Hematopoietic multipotent progenitor cell (in vitro differentiated cells): ENCODE data around the gene PGM5. TPM values are rescaled to one million over a fixed set of nuclear protein-coding genes. Genes with fewer than 3 reads are reported as not detected.
A peak's percentile ranks its signal among the peaks of the same experiment; 100 is the strongest.

Experiments
- DNase-seq, 3 donors: peaks; one replicate each; pipeline ENCODE4 v3.0.0-alpha.2; 2011 to 2015; ENCODE audit warnings: low read depth in 2 of 3, low spot score in 2 of 3
- total RNA-seq: library from RNA; depleted of rRNA; stranded (reverse); fragments of >200 nt; gene quantifications from one replicate; pipeline ENCODE4 v1.2.3, GENCODE V29; 2012

Gene PGM5
- total RNA-seq, 1 donor = 14.8 TPM

- DNase-seq = no peak
Measured at GRCh38 chr9:68493541-68493940, 137.1 kb downstream of the PGM5 start.

- DNase-seq = no peak
Measured at GRCh38 chr9:68493958-68494577, 137.7 kb downstream of the PGM5 start.

GRCh38 chr9:68495247-68495646, 138.8 kb downstream of the PGM5 start:
- no peak for DNase-seq

- DNase-seq = no peak
Measured at GRCh38 chr9:68496356-68496755, 139.9 kb downstream of the PGM5 start.

- DNase-seq = no peak
Measured at GRCh38 chr9:68497629-68498028, 141.2 kb downstream of the PGM5 start.

GRCh38 chr9:68498816-68499215, 142.4 kb downstream of the PGM5 start:
- DNase-seq = no peak

GRCh38 chr9:68500457-68501381, 144.3 kb downstream of the PGM5 start:
- DNase-seq = no peak

- no peak for DNase-seq
Measured at GRCh38 chr9:68502279-68502678, 145.9 kb downstream of the PGM5 start.

GRCh38 chr9:68505681-68506409, 149.4 kb downstream of the PGM5 start:
- peak in 2 of 3 donors; percentile 49 to 71 for DNase-seq

- no peak for DNase-seq
Measured at GRCh38 chr9:68506551-68506950, 150.1 kb downstream of the PGM5 start.

- peak in 2 of 3 donors; percentile 35 to 65 for DNase-seq
Measured at GRCh38 chr9:68507130-68507805, 150.9 kb downstream of the PGM5 start.

GRCh38 chr9:68507806-68508145, 151.4 kb downstream of the PGM5 start:
- DNase-seq = no peak

- DNase-seq = no peak
Measured at GRCh38 chr9:68508547-68508946, 152.1 kb downstream of the PGM5 start.

- no peak for DNase-seq
Measured at GRCh38 chr9:68509689-68510088, 153.3 kb downstream of the PGM5 start.

- DNase-seq = no peak
Measured at GRCh38 chr9:68513385-68513784, 157.0 kb downstream of the PGM5 start.

GRCh38 chr9:68513981-68514380, 157.6 kb downstream of the PGM5 start:
- DNase-seq = no peak

GRCh38 chr9:68515326-68516017, 159.1 kb downstream of the PGM5 start:
- no peak for DNase-seq

GRCh38 chr9:68522131-68522530, 165.7 kb downstream of the PGM5 start:
- DNase-seq = peak in 2 of 3 donors; percentile 32 to 72

- no peak for DNase-seq
Measured at GRCh38 chr9:68522954-68523353, 166.5 kb downstream of the PGM5 start.

- DNase-seq = no peak
Measured at GRCh38 chr9:68523367-68523936, 167.0 kb downstream of the PGM5 start.
